Hippocampal formation (tissue), 2 donors: ENCODE measurements around the gene TFF3.

Experiments used
- DNase-seq, 2 donors: peaks; one replicate each; lab custom pipeline; 2025; lab: John Stamatoyannopoulos, UW

TFF3 gene

DNA sequence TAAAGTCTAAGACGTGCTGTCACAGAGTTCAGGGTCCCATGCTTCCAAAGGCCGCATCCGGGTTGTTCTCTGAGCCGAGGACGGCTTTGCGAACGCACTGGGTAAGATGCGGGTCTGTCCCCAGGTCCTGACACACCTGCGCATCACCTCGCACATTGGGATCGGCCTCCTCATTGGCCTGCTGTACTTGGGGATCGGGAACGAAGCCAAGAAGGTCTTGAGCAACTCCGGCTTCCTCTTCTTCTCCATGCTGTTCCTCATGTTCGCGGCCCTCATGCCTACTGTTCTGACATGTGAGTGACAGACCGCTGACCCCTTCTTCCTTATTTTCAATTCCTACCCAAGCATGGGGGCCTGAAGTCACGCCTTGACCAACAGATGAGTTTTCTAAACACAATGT, 25.3 kb downstream of the TFF3 start:
- DNase-seq, result peak in 1 of 2 donors; percentile 13

DNA sequence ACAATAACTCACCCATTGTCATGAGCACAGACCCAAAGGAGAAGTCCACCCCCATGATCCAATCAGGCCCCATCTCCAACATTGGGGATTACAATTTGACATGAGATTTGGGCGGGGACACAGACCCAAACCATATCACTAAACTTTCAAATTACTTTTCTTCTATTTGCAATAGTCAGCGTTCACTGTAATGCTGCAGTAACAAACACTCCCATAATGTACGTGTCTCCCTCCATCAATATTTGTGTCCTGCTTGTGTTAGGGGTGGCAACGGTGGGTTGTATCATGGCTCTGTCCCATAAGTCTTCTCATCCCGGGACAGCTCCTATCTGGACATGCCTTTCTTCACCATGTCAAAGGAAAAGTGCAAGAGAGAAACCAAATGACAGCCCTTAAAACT, 26.2 kb downstream of the TFF3 start:
- DNase-seq, result no peak

DNA sequence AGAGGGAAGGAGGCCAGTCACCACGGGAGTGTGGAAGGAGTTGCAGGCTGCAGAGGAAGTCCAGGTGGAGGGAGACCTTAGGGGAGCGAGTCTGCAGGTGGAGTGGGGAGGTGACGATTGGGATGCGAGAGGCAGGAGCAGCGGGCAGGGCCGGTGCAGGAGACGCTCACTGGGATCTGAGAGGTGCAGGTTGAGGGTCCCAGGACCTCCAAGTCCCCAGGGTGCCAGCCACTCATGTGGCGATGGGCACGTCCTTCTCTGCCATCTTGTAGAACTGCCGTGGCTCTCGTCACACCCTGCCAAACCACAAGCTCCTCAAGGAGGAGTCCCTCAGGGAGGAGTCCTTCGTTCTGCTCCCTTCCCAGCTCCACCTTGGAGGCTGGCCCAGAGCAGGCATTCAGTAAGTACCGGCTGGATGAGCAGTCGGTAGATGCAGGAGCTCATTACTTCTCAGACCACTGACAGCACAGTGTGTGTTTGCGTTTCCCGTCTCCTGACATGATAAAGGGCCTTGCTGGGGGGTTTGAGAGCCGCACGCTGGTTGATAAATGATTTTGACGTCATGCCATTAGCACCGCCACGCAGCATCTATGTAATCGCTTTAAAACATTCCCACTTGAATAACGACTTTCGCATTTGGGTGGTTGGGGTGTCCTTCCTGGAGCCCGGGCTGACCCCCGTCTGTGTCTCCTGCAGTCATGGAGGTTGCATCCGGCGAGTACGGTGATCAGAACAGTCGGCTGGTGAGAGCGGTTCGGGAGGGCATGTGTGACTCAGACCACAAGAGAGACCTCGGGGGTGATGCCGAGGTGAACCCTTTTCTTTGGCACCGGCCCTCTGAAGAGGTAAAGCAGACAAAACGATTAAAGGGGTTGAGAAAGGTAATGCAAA, 27.8 kb downstream of the TFF3 start:
- no peak for DNase-seq

DNA sequence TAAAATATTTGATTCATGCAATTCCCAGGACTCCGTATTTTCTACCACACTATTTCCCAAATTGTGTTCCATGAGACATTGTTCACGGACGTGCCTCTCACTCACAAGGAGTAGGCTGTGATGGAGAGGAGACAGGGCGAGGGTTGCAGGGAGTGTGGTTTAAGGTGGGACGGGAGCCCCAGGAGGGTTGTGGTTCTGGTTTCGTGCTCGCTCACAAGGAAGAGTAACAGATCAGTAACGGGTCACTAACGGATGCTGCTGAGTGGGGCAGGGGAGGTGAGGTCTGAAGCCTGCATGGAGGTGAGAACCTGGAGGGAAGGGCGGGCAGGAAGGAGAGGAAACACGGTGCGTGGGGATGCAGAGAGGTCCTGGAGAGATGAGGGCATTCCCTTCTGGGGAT, 28.8 kb downstream of the TFF3 start:
- DNase-seq, result no peak

DNA sequence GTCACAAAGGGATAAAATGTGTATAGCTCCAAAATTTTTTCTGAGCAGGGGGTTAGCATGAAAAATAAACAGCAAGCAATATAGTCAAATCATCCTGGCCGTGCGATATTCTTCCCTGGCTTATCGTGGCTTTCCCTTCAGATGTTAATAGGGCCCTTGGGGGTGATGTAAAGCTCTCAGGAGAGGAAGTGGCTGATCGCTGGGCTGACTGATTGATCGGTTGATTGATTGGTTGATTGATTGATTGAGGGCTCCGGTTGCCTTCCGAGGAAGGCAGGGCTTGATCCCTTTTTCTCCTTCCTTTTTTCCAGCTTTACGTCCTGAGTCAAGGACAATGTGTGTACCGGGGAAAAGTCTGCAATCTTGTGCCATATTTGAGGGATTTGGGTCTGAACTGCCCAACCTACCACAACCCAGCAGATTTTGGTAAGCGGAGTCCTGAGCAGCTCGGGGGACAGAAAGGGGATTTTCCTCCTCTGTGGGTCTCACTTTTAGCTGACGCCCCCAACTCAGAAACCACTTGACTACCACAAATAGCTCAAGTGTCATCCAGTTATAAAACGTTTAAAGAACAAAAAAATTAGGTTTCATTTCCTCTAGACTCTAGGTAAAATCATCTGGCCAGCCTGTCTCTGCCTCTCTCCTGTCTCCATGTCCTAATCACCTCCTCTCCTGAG, 29.5 kb downstream of the TFF3 start:
- no peak for DNase-seq

DNA sequence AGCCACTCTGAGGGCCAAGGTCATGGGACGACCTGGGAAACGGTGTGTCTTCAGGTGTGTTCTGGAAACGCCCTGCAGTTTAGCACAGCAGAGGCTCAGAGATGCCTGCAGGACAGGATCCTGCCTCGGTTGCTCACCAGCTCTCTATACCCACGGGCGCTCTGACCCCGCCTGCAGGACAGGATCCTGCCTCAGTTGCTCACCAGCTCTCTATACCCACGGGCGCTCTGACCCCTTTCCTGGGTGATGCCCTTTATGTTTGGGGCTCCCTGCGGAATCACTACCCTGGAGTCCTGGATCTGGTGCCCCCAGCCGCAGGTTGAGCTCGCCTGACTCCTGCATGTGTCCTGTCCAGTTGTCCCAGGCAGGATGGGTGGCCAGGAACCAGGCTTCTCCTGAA, 32.5 kb downstream of the TFF3 start:
- DNase-seq, result no peak

DNA sequence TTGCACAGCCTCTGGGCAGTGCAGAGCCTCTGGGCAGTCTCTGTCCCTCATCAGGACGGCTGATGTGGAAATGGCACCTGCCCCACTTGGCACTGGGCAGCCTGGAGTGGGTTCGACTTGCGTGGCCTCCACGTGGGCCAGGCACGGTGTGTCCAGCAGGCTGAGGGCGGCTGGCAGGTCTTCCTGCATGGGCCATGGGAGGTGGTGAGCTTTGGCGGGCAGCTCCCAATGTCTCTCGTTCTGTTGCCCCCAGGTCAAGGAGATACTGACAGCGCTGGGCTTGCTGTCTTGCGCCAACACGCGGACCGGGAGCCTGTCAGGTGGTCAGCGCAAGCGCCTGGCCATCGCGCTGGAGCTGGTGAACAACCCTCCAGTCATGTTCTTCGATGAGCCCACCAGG, 33.2 kb downstream of the TFF3 start:
- no peak for DNase-seq

DNA sequence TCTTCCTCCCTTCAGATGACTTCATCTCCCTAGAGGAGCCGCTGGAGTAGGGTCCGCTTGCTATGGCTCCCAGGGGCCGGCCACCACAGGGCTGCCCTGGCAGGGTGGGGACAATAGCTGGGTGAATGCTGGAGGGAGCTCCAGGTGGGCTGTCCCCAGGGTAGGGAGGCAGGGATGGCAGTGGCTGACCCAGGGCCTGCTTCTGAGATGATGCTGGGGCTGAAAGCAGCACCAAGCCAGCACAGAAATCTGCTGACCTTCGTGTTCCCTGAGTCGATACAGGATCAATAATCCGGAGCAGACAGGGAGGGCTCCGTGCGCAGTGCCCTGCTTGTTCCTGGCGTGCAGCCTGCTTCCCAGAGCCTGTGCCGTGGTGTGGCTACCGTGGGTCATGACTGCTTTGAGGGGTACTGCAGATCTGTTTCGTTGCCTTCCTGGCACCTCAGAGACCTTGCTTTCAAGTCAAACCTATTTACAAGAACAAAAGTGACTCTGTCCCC, 34.0 kb downstream of the TFF3 start:
- DNase-seq, result no peak

DNA sequence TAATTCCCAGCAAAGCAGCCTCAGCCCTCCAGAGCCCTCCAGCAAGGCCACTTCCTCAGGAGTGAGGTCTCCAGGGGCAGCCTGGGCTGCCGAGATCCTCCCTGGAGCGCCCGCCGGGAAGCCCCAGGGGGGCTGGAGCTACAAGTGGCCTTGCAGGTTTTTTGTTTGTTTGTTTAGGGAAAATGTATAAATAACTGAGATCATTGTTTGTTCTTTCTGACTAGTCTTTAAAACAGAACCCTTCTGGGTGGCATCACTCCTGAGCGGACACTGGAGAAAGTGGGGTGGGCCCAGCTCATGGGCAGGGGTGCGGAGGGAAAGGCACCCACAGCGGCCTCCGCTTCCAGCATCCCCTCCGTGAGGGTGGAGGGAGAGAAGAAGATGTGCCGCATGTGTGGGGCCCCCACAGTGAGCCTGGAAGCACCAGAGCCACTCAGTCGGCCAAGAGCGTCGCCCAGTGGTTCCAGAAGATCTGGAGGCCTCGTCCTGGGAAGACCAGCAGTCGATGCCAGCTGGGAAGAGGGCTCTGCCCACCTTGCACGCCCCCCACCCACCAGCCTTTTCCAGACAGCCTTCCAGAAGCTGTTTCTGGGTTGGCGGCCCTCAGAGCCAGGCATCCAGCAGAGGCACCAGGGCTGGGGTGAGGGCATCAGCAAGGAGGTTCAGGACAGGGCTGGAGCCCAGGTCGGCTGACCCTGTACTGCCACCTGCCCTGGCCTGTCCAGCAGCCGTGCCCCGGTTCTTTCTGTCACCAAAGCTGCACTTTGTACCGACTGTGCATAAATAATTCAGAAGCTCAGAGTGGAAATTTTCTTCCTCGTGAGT, 34.6 kb downstream of the TFF3 start:
- no peak for DNase-seq

DNA sequence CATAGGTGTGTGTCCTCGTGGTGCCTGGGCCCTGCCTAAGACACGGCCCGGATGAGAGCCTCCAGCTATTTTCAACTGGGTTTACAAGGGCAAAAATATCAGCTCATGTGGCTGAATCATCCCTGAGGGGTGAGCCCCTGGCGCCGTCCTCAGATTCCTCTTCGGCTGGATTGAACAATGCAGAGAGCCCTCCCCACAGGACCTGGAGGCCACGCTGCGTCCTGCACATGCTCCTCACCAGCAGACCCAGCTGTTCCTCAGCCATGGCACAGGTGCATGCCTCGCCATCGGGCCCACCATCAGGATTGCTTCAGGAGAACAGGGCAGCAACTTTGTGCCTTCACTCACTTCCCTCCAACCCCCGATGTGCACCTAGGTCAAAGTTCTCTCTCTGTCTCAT, 35.3 kb downstream of the TFF3 start:
- no peak for DNase-seq

DNA sequence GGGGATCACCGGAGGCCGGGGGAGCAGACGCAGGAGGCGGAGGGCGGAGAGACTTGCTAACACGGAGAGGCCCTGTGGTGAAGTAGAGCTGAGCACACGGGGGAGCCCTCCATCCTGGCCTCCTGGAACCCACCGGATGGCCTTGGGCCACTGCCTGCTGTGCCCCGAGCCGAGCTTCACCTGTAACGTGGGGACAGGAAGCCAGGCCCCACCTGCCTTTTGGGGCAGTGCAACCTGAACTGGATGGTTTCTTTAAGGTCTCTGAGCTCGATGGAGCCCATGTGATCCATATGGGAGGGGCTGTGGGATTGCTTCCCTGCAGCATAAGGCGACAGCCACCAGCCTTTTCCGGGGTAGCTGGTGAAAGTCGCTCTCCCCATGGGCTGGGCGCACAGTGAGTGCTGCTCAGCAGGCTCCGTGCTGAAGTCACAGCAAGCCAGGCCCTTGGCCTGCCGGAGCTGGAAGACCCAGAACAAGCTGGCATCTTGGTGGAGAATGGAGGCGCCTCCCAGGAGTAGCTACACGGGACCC, 35.8 kb downstream of the TFF3 start:
- DNase-seq, result no peak

DNA sequence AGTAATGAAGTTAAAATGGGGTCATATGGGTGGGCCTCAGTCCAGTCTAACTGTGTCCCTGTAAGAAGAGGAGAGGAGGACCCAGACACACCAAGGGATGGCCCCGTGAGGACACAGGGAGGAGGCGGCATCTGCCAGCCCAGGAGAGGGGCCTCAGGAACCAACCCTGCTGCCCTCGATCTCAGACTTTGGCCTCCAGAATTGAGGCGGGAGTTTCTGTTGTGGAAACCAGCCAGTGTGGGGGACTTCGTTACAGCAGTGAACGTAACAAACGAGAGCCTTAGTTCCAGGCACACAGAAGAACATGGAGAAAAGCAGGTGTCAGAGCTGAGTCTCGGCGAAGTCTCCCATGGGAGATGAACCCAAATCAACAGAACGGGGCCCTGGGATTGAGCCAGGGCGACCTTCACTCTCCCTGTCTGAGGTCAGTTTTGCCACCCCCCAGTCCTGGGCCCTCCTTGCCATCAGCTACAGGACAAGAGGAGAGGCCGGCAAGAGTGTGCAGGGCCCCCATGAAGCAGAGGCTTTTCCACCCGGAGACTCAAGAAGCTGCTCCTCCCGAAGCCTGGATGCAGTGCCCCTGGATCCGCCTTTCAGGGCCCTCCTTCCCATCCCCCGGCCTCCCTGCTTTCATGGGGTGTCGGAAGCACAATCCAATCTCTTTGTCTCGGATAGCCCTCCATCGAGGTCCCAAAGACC, 36.6 kb downstream of the TFF3 start:
- DNase-seq, result no peak

DNA sequence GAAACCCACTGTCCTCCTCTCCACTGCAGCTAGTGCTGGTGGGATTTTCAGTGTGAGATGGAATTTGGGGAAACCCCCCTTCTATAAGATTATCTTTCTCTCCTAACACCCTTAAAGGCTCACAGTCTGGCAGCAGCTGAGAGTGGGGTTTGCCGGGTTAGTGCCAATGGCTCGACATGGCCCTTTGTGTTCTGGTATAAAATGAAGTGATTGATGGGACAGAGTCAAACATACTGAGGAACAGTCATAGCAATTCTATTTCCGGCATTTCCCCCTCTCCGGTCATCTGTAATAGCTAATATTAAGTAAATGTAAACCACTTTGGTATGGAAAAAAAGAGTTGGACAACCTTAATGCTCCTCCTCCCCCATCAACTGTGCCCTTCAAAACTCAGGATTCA, 37.6 kb downstream of the TFF3 start:
- DNase-seq, result no peak

DNA sequence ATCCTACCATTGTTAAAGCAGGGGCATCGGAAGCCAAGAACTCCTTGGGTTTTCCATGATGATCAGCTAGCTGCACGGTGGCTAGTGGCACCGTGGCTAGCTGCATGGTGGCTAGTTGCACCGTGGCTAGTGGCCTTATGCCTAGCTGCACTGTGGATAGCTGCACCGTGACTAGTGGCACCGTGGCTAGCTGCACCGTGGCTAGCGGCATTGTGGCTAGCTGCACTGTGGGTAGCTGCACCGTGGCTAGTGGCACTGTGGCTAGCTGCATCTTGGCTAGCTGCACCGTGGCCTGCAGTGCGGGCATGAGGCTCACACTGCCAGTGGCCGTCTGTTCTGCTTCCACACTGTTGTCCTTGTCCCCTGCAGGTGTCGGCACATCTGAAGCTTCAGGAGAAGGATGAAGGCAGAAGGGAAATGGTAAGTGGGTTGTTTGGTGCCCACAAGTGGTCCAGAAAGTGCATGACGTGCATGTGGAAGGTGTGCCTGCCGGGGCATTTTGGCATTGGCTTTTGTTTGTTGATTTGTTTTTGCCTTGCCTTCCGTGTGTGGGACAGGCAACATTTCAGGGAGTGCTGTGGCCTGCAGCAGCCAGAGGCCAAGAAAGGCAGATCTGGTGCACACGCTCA, 38.6 kb downstream of the TFF3 start:
- DNase-seq, result no peak

DNA sequence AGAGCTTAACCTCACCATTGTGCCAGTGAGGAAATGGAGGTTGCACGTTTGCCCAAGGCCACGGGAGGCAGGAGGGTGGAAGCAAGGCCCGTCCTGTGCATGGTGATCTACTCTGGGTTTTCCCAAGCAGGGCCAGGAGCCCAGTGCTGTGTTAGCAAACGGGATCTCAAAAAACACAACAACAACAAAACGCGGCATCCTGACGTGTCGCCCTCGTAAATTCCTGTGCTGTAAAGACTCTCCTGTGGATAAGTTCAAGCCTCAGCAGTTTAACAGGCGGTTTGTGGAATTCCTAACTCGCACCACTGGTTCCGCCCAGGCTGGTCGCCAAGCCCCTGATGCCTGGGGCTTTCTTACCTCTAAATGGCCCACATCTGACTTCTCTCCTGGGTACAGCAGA, 39.1 kb downstream of the TFF3 start:
- DNase-seq, result no peak

DNA sequence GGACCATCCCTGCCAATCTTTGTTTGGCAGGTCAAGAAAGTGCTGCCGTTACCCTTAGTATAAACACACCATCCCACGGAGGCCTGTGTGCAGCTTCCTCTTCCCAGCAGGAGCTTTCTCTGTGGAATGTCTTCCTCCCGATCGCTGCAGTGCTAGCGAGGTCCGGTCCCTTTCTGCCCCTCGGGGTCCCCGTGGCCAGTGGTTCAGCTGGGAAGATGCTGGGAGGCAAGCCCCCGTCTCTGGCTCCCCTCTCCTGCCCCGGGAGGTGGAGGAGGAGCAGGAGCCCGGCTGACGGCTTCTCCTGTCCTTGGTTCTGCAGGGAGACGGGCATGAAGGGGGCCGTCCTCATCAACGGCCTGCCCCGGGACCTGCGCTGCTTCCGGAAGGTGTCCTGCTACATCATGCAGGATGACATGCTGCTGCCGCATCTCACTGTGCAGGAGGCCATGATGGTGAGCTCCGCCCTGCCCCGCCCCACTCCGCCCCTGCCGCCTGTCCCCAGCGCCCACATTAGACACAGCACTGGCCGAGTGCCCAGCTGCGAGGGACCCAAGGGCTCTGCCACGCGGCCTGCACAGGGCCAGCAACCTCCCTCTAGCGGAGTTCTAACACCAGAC, 42.1 kb downstream of the TFF3 start:
- no peak for DNase-seq

DNA sequence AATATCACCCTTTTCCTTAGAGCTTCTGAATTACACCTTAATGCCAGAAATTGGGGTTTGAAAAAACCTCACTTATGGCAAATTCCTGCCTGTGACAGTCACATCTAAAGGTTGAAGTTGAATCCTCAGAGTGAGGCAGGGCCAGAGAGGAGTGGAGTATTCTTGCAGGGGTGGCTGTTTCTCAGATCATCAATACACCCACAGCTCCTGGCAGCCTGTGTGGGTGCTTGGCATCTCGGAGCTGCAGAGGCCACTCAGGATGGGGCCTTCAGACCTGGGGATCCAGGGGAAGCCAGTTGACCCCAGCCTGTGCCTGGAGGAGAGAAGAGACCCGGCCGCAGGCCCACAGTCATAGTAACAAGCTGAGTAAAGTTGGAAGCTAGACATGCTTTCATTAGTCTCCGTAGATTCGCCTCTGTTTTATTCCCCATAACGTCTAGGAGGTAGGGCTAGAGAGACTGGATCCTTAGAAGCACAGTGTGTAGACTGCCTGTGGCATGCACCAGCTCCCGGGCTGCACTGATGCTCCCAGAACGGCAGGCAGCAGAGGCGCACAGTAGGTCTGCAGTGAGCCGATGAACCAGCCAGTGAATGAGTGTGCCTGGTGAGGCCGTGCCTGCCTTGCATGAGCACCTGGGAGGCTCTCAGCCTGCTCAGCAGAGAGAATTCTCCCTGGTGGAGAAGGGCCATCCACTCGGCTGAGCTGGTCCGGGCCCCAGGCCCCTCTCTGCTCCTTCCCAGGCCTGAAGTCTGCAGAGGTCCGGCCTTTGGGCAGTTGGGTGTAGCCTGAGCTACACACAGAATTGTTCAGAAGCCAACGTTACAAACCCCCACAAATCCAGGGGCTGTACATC, 42.9 kb downstream of the TFF3 start:
- DNase-seq, result no peak

DNA sequence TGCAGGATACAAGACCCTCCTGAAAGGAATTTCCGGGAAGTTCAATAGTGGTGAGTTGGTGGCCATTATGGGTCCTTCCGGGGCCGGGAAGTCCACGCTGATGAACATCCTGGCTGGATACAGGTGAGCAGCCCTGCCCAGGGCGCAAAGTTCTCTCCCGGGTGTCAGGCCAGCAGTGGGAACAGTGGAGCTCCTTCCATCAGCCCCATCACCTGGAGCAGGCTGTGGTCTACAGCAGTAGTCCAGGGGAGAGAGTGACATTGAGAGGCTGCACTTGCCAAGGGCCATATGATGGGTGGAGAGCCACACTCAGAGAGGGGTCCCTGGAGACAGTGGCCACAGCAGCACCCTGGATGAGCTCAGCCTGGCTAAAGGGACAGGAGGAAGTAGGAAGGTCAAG, 44.1 kb downstream of the TFF3 start:
- no peak for DNase-seq

DNA sequence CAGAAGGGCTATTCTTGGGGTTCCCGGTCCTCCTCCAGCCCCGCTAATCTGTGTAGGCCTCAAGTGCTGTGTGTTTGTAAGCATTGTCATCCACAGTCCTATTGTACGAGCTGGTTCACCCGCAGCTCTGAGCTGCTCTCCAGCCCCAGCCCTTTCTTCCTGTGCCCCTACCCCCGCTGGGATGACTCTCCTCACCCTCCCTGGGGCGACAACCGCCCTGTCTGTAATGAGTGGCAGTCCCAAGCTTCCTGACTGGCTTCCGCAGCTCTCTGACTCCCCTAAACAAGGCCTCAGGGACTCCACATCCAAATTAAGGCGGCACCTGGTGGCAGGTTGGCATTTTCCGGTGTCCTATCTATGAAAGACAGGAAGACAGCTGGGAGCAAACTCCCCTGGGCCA, 45.8 kb downstream of the TFF3 start:
- no peak for DNase-seq
